ENCODE results near the gene PMM2. TPM values are rescaled to one million over a fixed set of nuclear protein-coding genes. Genes with fewer than 3 reads are reported as not detected.

Gene PMM2
- total RNA-seq (2022; extraction: Qiagen RNA extraction; ENCODE audit: low read depth): 91.2 to 106 TPM (median 95.3 TPM) in 5 replicates

DNA sequence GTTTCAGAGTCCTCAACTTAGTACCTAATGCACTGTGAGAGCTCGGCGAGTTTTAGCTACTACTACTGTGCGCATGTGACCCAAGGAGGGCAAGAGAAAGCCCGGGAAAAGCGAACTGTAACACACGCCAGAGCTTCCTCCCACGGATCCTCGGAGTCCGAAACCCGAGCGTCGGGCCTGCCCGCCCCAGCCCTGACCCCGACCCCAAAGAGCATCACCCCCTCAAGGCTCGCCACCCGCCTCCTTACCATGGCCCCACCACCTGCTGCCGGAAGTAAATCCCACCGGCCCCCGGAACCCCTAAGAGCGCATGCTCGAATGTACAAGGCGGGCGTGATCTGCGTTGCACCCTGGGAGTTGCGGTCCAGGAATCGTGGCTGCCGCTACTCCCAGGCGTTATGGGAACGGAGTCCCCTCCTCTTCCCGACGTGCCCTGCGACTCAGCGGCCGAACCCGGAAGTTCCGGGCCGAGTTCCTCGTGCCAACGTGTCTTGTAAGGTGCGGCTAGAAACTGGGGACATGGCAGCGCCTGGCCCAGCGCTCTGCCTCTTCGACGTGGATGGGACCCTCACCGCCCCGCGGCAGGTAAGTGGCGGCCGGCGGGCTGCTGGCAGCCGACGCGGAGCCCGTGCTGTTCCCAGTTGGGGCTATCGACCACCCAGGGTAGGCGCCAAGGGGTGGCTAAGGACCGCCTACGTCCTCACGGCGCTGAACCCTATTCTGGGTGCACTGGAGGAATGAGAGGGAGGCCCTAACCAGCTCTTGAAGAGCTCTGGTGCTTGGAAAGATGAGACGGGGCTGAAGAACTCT, at the start of gene PMM2, which contains the start of gene TMEM186:
Gene PMM2, plus strand, starts transcription at position 476 of the 810 bp plus-strand sequence. Its CDS starts 44 bp downstream, at position 520.
Gene TMEM186, minus strand, starts transcription at position 276 of the 810 bp plus-strand sequence. Its CDS starts 25 bp downstream, at position 251.

DNA sequence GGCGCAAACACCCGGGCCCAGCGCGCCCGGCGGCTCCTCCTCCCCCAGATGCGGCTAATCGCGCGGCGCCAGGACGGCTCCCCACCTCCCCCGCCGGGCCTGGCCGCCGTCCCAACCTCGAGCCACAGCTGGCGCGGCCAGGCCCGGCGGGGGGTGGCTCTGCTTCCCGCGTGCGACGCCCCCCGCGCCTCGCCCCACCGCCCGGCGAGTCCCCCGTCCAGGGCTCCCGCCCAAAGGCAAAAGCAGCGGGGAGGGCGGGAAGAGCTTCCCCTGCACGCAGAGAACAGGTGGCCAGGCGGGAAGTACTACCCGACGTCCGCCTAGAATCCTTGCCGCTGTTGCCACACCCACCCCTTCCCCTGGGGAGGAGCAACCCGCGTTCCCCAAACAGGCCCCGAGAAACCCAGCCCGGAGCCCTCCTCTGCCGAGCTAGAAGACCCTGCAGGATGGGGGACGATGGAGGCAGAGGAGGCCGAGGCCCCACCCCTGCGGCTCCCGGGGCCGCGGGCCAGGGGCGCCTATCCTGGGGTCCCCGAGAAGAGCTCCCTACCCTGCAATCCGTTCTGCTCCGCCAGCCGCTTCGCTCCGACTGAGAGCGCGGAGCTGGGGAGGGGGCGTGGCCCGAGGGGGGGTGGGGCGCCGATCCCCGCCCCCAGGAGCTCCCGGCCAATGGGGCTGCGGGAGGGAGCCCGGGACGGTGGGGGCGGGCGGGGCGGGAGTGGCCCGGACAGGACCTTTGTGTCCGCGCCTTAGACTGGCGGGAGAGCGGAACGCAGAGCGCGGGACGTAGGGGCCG, 71.0 kb downstream of the PMM2 start, which contains the start of gene CARHSP1:
Gene CARHSP1, minus strand, starts transcription at position 591 of the 796 bp plus-strand sequence. CDS start 9,678 bp downstream, outside the sequence.

DNA sequence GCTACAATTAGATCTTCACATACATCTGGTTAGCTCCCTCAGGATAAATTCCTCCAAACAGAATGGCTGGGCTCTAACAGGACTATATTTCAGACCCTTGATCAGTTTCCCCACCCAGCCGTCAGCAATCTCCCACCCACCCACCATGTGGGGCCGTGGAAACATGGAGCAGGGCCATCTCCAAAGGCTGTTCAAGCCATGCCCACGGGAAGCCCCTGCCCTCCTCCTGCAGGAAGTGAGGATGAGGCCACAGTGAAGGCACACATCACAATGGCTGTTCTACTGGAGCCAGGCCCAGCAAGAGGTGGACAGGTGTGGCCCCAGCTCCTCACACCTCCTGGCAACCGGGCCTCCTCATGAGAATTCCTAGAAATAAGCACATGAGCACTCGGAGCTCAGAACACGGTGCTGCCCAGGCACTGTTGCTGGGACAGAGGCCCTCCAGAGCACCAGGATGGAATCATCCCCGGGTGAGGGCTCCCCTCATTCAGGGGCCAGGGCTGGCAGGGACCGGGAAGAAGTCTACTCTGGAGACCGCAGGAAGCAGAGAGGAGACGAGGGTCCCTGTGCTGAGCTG, 84.5 kb downstream of the PMM2 start, which contains the start of gene LITAFD:
Gene LITAFD, plus strand, starts transcription at position 311 of the 577 bp plus-strand sequence. CDS start 2,005 bp downstream, outside the sequence.

Other genes with a start within 250 kb of the PMM2 start
- gene TMEM114, start 207.3 kb upstream of the PMM2 start, total RNA-seq (2022; extraction: Qiagen RNA extraction; ENCODE audit: low read depth): not detected in 5 replicates
- 22.3 to 26.1 TPM (median 25.4 TPM) in 5 replicates for gene METTL22, start 176.1 kb upstream of the PMM2 start, total RNA-seq (2022; extraction: Qiagen RNA extraction; ENCODE audit: low read depth)
- 0.32 to 0.75 TPM (median 0.52 TPM) in 5 replicates for gene ABAT, start 123.2 kb upstream of the PMM2 start, total RNA-seq (2022; extraction: Qiagen RNA extraction; ENCODE audit: low read depth)
- 13.4 to 14.4 TPM (median 13.7 TPM) in 5 replicates for gene TMEM186, start 200 bp upstream of the PMM2 start, total RNA-seq (2022; extraction: Qiagen RNA extraction; ENCODE audit: low read depth)
- gene CARHSP1, start 71.2 kb downstream of the PMM2 start, total RNA-seq (2022; extraction: Qiagen RNA extraction; ENCODE audit: low read depth): 127 to 151 TPM (median 134 TPM) in 5 replicates
- gene LITAFD, start 84.5 kb downstream of the PMM2 start, total RNA-seq (2022; extraction: Qiagen RNA extraction; ENCODE audit: low read depth): not detected in 5 replicates
- 75.4 to 97.5 TPM (median 91.5 TPM) in 5 replicates for gene USP7, start 166.1 kb downstream of the PMM2 start, total RNA-seq (2022; extraction: Qiagen RNA extraction; ENCODE audit: low read depth)

All from A549 treated with DMSO at 1 μM for 4 hours (cell line).